Erythroblast (primary cell): ENCODE results near the gene CBLIF.

ENCODE experiments used
- GATA1 ChIP-seq: IDR thresholded peaks from 2 replicates; pipeline ENCODE4 v1.6.1; 2011; ENCODE audit warnings: low read depth, mild to moderate bottlenecking, control low read depth, low read length, moderate library complexity
- POLR2A ChIP-seq: IDR thresholded peaks from 2 replicates; pipeline ENCODE4 v1.6.1; 2011; ENCODE audit warnings: mild to moderate bottlenecking, low read length

GRCh38 chr11:59815754-59816153 lies 29.5 kb downstream of the CBLIF start:
- TF ChIP-seq GATA1: no peak
- no peak for TF ChIP-seq POLR2A
